Esophagus squamous epithelium (tissue), 4 donors: Measurements from ENCODE around the gene IGFBP3.

Experiments
- POLR2A ChIP-seq, 4 donors: fragments of 450-650 bp; IDR thresholded peaks; one replicate each; pipeline ENCODE4 v1.6.1; 2017; ENCODE audit warnings: antibody characterized with exemption in 4 of 4, mild to moderate bottlenecking in 4 of 4, moderate library complexity in 3 of 4
- TF ChIP-seq, protein P1 (sequence below), 6 experiments: fragments of 450-650 bp in 4 of 6; fragments of 200-600 bp in 2 of 6; sonication (generic) in 2 of 6; IDR thresholded peaks; one replicate each; pipeline ENCODE4 v1.5.1; 2016 to 2019; ENCODE audit warnings: antibody characterized with exemption in 6 of 6, mild to moderate bottlenecking in 4 of 6, moderate library complexity in 4 of 6

DNA sequence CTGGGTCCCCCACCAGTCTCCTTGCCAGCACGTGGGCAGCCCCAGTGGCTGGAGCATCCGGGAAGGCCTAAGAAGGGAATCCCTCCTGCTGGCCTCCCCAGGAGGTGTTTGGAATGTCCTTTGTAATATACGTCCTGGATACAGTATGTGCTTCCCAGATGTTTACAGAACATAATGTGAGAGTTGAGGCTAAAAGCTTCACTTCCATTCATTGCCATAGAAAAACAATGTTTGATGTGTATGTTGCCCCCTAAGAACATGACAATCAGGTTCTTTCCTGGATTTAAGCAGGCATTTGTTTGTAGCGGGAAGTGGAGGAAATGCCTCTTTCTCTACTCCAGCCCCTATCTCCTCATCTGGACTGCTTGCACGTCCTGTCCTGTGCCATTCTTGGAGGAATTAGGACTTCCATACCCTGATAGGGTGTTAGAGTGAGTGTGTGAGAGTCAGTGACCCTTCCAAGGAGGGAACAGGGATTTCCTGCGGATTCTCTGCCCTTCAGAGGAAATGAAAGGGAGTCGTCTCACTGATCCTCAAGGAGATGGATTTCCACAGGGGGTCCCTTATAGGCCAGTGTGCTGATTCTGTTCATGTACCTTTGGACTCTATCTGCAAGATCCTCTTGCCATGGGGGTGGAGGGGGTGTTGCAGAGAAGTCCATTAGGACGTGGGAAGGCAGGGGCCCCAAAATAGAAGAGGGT, 31.6 kb downstream of the IGFBP3 start:
- TF ChIP-seq POLR2A (IDR thresholded peaks at IDR 0.05): no peak
- TF ChIP-seq, protein P1, sequence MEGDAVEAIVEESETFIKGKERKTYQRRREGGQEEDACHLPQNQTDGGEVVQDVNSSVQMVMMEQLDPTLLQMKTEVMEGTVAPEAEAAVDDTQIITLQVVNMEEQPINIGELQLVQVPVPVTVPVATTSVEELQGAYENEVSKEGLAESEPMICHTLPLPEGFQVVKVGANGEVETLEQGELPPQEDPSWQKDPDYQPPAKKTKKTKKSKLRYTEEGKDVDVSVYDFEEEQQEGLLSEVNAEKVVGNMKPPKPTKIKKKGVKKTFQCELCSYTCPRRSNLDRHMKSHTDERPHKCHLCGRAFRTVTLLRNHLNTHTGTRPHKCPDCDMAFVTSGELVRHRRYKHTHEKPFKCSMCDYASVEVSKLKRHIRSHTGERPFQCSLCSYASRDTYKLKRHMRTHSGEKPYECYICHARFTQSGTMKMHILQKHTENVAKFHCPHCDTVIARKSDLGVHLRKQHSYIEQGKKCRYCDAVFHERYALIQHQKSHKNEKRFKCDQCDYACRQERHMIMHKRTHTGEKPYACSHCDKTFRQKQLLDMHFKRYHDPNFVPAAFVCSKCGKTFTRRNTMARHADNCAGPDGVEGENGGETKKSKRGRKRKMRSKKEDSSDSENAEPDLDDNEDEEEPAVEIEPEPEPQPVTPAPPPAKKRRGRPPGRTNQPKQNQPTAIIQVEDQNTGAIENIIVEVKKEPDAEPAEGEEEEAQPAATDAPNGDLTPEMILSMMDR (IDR thresholded peaks at IDR 0.05): no peak
